HG03039 (cell line): ENCODE results near the gene IFNL4.

Source experiments
- ATAC-seq: cut with Tn5 transposase; IDR thresholded peaks from one replicate; pipeline ENCODE4 v1.9.1; 2021; ENCODE audit warnings: mild to moderate bottlenecking, moderate library complexity; ENCODE audit not compliant: unreplicated experiment

Gene IFNL4

DNA sequence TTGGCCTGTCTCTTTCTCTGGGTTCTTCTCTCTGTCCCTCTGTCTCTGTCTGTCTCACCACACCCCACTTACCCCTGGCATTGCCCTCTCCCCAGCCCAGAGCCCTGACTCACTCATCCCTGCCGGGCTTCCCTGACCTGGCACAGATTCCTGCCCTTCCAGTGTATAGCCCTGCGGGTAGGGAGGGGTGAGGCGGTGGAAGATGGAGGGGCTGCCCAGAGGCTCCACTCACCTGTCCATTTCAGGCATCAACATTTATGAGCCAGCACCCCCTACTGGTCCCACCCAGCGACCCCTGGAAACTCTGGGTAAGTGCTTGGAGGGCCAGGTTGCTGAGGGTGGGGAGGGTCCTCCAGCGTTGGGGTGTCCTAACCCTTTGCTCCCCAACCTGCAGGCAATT is 50.8 kb downstream of the IFNL4 start:
- no peak for ATAC-seq

- ATAC-seq = no peak
These were observed 51.6 kb downstream of the IFNL4 start, which contains the start of gene NCCRP1 for GRCh38 chr19:39196860-39197562. Gene NCCRP1, plus strand, starts transcription at chr19:39196964. Its CDS starts 19 bp downstream, at chr19:39196983.

DNA sequence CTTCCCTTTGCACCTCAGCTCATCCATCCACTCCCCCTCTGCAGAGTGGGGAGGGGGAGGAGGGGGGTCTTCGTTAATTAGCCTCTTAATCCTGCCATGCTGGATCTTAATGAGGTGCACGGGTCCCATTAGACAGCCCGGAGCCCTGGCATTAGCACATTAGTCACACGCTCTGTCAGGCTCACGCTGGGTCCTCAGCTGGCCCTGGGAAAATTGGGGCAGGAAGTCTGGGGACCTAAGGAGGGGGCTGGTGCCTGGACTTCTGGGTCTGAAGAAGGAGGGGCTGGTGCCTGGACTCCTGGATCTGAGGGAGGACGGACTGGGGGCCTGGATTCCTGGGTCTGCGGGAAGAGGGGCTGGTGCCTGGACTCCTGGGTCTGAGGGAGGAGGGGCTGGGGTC is 52.3 kb downstream of the IFNL4 start:
- no peak for ATAC-seq
